GM19099 (cell line): Measurements from ENCODE around the gene WDR31.

Source experiments
- POLR2A ChIP-seq: IDR thresholded peaks from 3 replicates; pipeline ENCODE4 v1.6.1; 2011; ENCODE audit warnings: low read depth; ENCODE audit not compliant: insufficient read length; ENCODE audit errors: extremely low read depth

Gene WDR31

GRCh38 chr9:113349066-113349444 lies 9.0 kb upstream of the WDR31 start:
- TF ChIP-seq POLR2A = no peak

- TF ChIP-seq POLR2A = no peak
These were observed 8.4 kb upstream of the WDR31 start for GRCh38 chr9:113348437-113348836.

- no peak for TF ChIP-seq POLR2A
These were observed 5.6 kb upstream of the WDR31 start for GRCh38 chr9:113345671-113346070.

- no peak for TF ChIP-seq POLR2A
These were observed 5.1 kb upstream of the WDR31 start for GRCh38 chr9:113345190-113345589.

- no peak for TF ChIP-seq POLR2A
These were observed 3.7 kb upstream of the WDR31 start for GRCh38 chr9:113343732-113344231.

- TF ChIP-seq POLR2A = no peak
These were observed 1.8 kb upstream of the WDR31 start for GRCh38 chr9:113341712-113342410.

- no peak for TF ChIP-seq POLR2A
These were observed 2.4 kb downstream of the WDR31 start for GRCh38 chr9:113337714-113338113.

- TF ChIP-seq POLR2A = no peak
These were observed 8.3 kb downstream of the WDR31 start for GRCh38 chr9:113331780-113332179.

GRCh38 chr9:113328045-113328782 lies 11.9 kb downstream of the WDR31 start:
- TF ChIP-seq POLR2A = no peak

GRCh38 chr9:113326230-113326629 lies 13.8 kb downstream of the WDR31 start:
- TF ChIP-seq POLR2A = no peak

GRCh38 chr9:113322671-113323070 lies 17.4 kb downstream of the WDR31 start:
- no peak for TF ChIP-seq POLR2A

- no peak for TF ChIP-seq POLR2A
These were observed 20.0 kb downstream of the WDR31 start for GRCh38 chr9:113320051-113320450.

- TF ChIP-seq POLR2A = no peak
These were observed 21.0 kb downstream of the WDR31 start for GRCh38 chr9:113319054-113319453.

GRCh38 chr9:113317777-113318176 lies 22.3 kb downstream of the WDR31 start:
- no peak for TF ChIP-seq POLR2A

GRCh38 chr9:113316030-113316429 lies 24.0 kb downstream of the WDR31 start:
- no peak for TF ChIP-seq POLR2A

- no peak for TF ChIP-seq POLR2A
These were observed 24.8 kb downstream of the WDR31 start for GRCh38 chr9:113315231-113315630.

- TF ChIP-seq POLR2A = no peak
These were observed 26.8 kb downstream of the WDR31 start for GRCh38 chr9:113313261-113313660.

- TF ChIP-seq POLR2A = no peak
These were observed 28.1 kb downstream of the WDR31 start for GRCh38 chr9:113311961-113312360.
